ENCODE data around the gene LSS. TPM values are rescaled to one million over a fixed set of nuclear protein-coding genes. Genes with fewer than 3 reads are reported as not detected.
"Not testable (repeated sequence)": the region's sequence is repeated elsewhere in the genome, so short reads cannot be mapped to it uniquely, and the experiment has no call there.

LSS gene
- polyA plus RNA-seq, 1 donor from 2014 or later: 101 TPM

- no peak for TF ChIP-seq POLR2AphosphoS5 (IDR thresholded peaks at IDR 0.05)
- TF ChIP-seq MXI1 (conservative IDR thresholded peaks at IDR 0.05; ENCODE audit: poor library complexity, severe bottlenecking): no peak
- TF ChIP-seq EP300 (conservative IDR thresholded peaks at IDR 0.05; ENCODE audit: poor library complexity, severe bottlenecking): no peak
- no peak for TF ChIP-seq REST (IDR thresholded peaks at IDR 0.05; ENCODE audit: borderline replicate concordance)
- no peak for TF ChIP-seq TAF1 (IDR thresholded peaks at IDR 0.05; ENCODE audit: low read depth)
- no peak for TF ChIP-seq CTCF (IDR thresholded peaks at IDR 0.05; ENCODE audit: poor library complexity, severe bottlenecking)
- no peak for TF ChIP-seq SMC3 (conservative IDR thresholded peaks at IDR 0.05; ENCODE audit: poor library complexity)
- no peak for TF ChIP-seq EZH2 (IDR thresholded peaks at IDR 0.05; ENCODE audit: borderline replicate concordance, insufficient read depth, low read length, poor library complexity, severe bottlenecking)
- TF ChIP-seq RAD21 (conservative IDR thresholded peaks at IDR 0.05): no peak
- Histone ChIP-seq H3K9ac (ENCODE audit: low read length) (no peak overlapping the region), H3K4me2 (ENCODE audit: low read length) (no peak overlapping the region), H3K9me2 (ENCODE audit: insufficient read depth, low read length) (no peaks in the 10 kb centered on the region), H3K79me2 (replicated peaks; ENCODE audit: insufficient read depth, low read length) (no peaks in the 10 kb centered on the region), H3K27ac (ENCODE audit: low read length) (no peak overlapping the region), H4K20me1 (ENCODE audit: insufficient read depth) (no peaks in the 10 kb centered on the region), H3K36me3 (ENCODE audit: insufficient read depth, low read length) (no peaks in the 10 kb centered on the region), H3F3A (ENCODE audit: insufficient read depth, low read length, poor library complexity, severe bottlenecking) (no peaks in the 10 kb centered on the region), H3K9me3 (ENCODE audit: low read length) (no peaks in the 10 kb centered on the region), H2AFZ (ENCODE audit: low read depth, low read length) (no peak overlapping the region), H3K4me3 (ENCODE audit: low read length) (no peak overlapping the region), H3K27me3 (ENCODE audit: insufficient read depth, low read depth, low read length) (no peaks in the 10 kb centered on the region)
These were observed 80.5 kb downstream of the LSS start for GRCh38 chr21:46148106-46148505.

- H3K27ac ChIP-seq (ENCODE audit: low read length); H3K9me3 ChIP-seq (ENCODE audit: low read length); H3K79me2 ChIP-seq (replicated peaks; ENCODE audit: insufficient read depth, low read length); H3K9me2 ChIP-seq (ENCODE audit: insufficient read depth, low read length); H3K36me3 ChIP-seq (ENCODE audit: insufficient read depth, low read length); H3K4me3 ChIP-seq (ENCODE audit: low read length); H4K20me1 ChIP-seq (ENCODE audit: insufficient read depth); H3K27me3 ChIP-seq (ENCODE audit: insufficient read depth, low read depth, low read length); H2AFZ ChIP-seq (ENCODE audit: low read depth, low read length); H3K9ac ChIP-seq (ENCODE audit: low read length); H3F3A ChIP-seq (ENCODE audit: insufficient read depth, low read length, poor library complexity, severe bottlenecking); H3K4me2 ChIP-seq (ENCODE audit: low read length): not testable (repeated sequence)
These were observed 81.1 kb downstream of the LSS start for GRCh38 chr21:46147429-46147828.

GRCh38 chr21:46146856-46147255 is 81.7 kb downstream of the LSS start:
- Histone ChIP-seq H3K4me3 (ENCODE audit: low read length) (no peak overlapping the region), H2AFZ (ENCODE audit: low read depth, low read length) (no peak overlapping the region), H4K20me1 (ENCODE audit: insufficient read depth) (no peaks in the 10 kb centered on the region), H3K9me2 (ENCODE audit: insufficient read depth, low read length) (no peaks in the 10 kb centered on the region), H3K79me2 (replicated peaks; ENCODE audit: insufficient read depth, low read length) (no peaks in the 10 kb centered on the region), H3K9ac (ENCODE audit: low read length) (no peak overlapping the region), H3F3A (ENCODE audit: insufficient read depth, low read length, poor library complexity, severe bottlenecking) (no peaks in the 10 kb centered on the region), H3K4me2 (ENCODE audit: low read length) (no peak overlapping the region), H3K27ac (ENCODE audit: low read length) (no peak overlapping the region), H3K9me3 (ENCODE audit: low read length) (no peaks in the 10 kb centered on the region), H3K36me3 (ENCODE audit: insufficient read depth, low read length) (no peaks in the 10 kb centered on the region), H3K27me3 (ENCODE audit: insufficient read depth, low read depth, low read length) (peaks cover 6% of the 10 kb centered on the region)
- TF ChIP-seq RAD21 (conservative IDR thresholded peaks at IDR 0.05): no peak
- no peak for TF ChIP-seq SMC3 (conservative IDR thresholded peaks at IDR 0.05; ENCODE audit: poor library complexity)
- no peak for TF ChIP-seq REST (IDR thresholded peaks at IDR 0.05; ENCODE audit: borderline replicate concordance)
- no peak for TF ChIP-seq EZH2 (IDR thresholded peaks at IDR 0.05; ENCODE audit: borderline replicate concordance, insufficient read depth, low read length, poor library complexity, severe bottlenecking)
- TF ChIP-seq MXI1 (conservative IDR thresholded peaks at IDR 0.05; ENCODE audit: poor library complexity, severe bottlenecking): no peak
- no peak for TF ChIP-seq CTCF (IDR thresholded peaks at IDR 0.05; ENCODE audit: poor library complexity, severe bottlenecking)
- TF ChIP-seq POLR2AphosphoS5 (IDR thresholded peaks at IDR 0.05): no peak
- TF ChIP-seq EP300 (conservative IDR thresholded peaks at IDR 0.05; ENCODE audit: poor library complexity, severe bottlenecking): no peak
- no peak for TF ChIP-seq TAF1 (IDR thresholded peaks at IDR 0.05; ENCODE audit: low read depth)

Measured in neural cell (in vitro differentiated cells).